Measurements from ENCODE around the gene CXorf38.

CXorf38 gene

DNA sequence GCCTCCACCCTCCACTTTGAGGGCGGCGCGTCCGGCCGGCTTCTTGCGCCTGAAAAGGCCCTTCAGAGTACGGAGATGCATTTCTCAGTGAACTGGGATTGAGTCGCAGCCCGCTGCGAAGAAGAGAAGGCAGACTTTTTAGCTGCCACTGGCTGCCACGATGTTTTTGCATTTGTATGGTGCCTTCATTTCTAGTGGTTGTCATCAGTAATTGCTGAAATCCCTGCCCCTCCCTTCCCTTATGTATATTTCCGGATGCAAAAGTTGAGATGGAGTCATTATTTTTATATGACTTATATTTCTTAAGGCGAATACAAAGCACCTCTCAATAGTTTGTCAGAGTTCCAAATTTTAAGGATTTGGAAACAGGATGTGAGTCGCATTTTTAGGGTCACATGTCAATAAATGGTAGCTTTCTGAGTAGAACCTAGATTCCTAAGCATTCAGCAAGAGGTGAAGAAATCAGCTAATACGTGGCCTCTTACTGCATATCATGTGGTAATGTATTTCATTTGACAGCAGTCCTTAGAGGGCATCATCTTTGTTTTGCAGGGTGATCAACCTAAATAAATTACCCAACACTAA lies 65.9 kb downstream of the CXorf38 start:
- no peak for DNase-seq
- H3K27ac ChIP-seq: peak overlapping the region; percentile 67
- H3K9me3 ChIP-seq (ENCODE audit: severe bottlenecking): no peaks in the 10 kb centered on the region
- H3K27me3 ChIP-seq (ENCODE audit: insufficient read depth, low read depth, severe bottlenecking): no peaks in the 10 kb centered on the region
- TF ChIP-seq, protein P1, sequence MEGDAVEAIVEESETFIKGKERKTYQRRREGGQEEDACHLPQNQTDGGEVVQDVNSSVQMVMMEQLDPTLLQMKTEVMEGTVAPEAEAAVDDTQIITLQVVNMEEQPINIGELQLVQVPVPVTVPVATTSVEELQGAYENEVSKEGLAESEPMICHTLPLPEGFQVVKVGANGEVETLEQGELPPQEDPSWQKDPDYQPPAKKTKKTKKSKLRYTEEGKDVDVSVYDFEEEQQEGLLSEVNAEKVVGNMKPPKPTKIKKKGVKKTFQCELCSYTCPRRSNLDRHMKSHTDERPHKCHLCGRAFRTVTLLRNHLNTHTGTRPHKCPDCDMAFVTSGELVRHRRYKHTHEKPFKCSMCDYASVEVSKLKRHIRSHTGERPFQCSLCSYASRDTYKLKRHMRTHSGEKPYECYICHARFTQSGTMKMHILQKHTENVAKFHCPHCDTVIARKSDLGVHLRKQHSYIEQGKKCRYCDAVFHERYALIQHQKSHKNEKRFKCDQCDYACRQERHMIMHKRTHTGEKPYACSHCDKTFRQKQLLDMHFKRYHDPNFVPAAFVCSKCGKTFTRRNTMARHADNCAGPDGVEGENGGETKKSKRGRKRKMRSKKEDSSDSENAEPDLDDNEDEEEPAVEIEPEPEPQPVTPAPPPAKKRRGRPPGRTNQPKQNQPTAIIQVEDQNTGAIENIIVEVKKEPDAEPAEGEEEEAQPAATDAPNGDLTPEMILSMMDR (IDR thresholded peaks at IDR 0.05; ENCODE audit: low read depth, low read length): no peak
- H3K4me3 ChIP-seq (ENCODE audit: low read depth, low read length): peak overlapping the region; percentile 95
- no peaks in the 10 kb centered on the region for H3K36me3 ChIP-seq

DNA sequence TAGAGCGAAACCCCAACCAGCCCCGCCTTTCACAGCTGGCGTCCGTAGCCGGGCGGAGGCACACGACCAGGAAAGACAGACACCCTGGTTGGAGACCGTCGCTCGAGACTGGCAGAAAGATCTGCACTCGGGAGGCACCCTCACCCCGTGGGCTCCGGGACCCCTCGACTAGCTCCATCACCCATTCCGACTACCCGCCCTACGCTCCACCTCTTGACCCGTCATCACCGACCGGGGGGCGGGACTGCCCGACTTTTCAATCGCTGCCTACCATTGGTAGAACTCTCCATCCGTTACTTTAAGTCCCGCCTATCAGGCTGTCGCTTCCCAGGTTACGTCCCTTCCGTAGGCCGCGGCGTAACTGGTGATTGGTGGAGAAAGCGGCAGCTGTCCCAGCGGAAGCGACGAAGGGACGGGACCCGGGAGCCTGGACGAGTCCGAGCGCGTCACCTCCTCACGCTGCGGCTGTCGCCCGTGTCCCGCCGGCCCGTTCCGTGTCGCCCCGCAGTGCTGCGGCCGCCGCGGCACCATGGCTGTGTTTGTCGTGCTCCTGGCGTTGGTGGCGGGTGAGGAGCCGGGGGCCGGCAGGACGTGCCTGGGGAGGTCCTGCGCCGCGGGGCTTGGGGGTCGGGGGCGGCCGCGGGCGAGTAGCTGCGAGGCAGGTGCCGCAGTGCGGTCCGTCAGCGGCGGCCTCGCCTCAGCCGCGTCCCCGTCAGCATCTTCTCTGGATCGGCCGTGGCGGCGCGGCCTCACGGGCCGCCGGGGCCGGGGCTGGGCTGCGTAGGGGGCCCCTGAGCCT lies 66.6 kb downstream of the CXorf38 start, which contains the start of gene ATP6AP2:
Gene ATP6AP2, plus strand, starts transcription at position 434 of the 799 bp plus-strand sequence. Its CDS starts 96 bp downstream, at position 530.
- no peaks in the 10 kb centered on the region for H3K36me3 ChIP-seq
- peak within 1 kb of the TSS; percentile 95 for H3K4me3 ChIP-seq (ENCODE audit: low read depth, low read length)
- TF ChIP-seq, protein P1 (IDR thresholded peaks at IDR 0.05; ENCODE audit: low read depth, low read length): no peak
- DNase-seq: peak; percentile 97
- no peaks in the 10 kb centered on the region for H3K9me3 ChIP-seq (ENCODE audit: severe bottlenecking)
- no peaks in the 10 kb centered on the region for H3K27me3 ChIP-seq (ENCODE audit: insufficient read depth, low read depth, severe bottlenecking)
- peak within 1 kb of the TSS; percentile 74 for H3K27ac ChIP-seq

DNA sequence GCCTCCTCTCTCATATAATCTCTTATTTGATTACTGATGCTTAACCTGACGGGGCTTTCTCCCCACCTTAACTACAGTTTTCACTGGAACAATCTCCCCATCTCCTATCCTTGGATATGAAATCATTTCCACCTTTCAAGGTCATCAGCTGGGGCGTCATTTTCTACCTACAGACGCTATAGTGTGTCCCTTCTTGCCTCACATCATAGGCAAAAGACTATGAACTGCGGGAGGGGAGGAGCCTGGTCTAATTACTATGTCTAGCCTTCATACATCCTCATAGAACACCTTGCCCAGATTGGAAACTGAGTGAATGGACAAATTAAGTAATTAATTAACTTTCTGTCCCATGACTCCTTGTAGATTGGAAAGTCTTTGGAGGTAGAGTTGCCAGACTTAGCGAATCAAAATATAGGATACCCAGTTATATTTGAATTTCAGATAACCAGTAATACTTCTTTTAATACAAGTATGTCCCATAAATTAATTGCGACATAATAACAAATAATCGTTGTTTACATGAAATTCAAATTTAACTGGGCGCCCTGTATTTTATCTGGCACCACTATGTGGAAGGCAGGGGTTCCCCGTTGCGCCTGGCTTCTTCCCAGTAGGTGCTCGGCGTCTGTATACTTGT lies 67.3 kb downstream of the CXorf38 start:
- peak overlapping the region; percentile 74 for H3K27ac ChIP-seq
- TF ChIP-seq, protein P1 (IDR thresholded peaks at IDR 0.05; ENCODE audit: low read depth, low read length): no peak
- no peak for DNase-seq

DNA sequence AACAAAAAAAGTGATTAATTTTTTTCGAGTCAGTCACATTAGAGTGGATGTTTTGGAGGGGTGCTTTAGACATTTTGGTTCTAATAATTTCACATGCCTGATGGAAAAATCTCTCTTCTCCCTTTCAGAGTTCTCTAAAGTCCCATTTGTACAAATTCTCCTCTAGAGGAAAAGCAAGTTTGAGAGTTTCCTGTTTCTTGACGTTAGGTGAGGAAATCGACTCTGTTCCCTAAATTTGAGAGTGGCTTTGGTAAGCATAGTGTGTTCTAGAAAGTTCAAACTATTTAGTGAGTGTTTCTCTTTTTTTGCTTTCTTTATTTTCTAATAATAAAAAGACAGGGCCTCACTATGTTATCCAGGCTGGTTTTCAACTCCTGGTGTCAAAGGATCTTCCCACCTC lies 68.2 kb downstream of the CXorf38 start:
- H3K27me3 ChIP-seq (ENCODE audit: insufficient read depth, low read depth, severe bottlenecking): no peaks in the 10 kb centered on the region
- no peaks in the 10 kb centered on the region for H3K9me3 ChIP-seq (ENCODE audit: severe bottlenecking)
- TF ChIP-seq, protein P1 (IDR thresholded peaks at IDR 0.05; ENCODE audit: low read depth, low read length): no peak
- no peaks in the 10 kb centered on the region for H3K36me3 ChIP-seq
- no peak overlapping the region for H3K4me3 ChIP-seq (ENCODE audit: low read depth, low read length)
- no peak for DNase-seq
- no peak overlapping the region for H3K27ac ChIP-seq

More for the DNA sequence above, 67.3 kb downstream of the CXorf38 start:
- H3K9me3 ChIP-seq (ENCODE audit: severe bottlenecking): no peaks in the 10 kb centered on the region
- H3K27me3 ChIP-seq (ENCODE audit: insufficient read depth, low read depth, severe bottlenecking): no peaks in the 10 kb centered on the region
- H3K4me3 ChIP-seq (ENCODE audit: low read depth, low read length): peak overlapping the region; percentile 95
- H3K36me3 ChIP-seq: no peaks in the 10 kb centered on the region

DNA sequence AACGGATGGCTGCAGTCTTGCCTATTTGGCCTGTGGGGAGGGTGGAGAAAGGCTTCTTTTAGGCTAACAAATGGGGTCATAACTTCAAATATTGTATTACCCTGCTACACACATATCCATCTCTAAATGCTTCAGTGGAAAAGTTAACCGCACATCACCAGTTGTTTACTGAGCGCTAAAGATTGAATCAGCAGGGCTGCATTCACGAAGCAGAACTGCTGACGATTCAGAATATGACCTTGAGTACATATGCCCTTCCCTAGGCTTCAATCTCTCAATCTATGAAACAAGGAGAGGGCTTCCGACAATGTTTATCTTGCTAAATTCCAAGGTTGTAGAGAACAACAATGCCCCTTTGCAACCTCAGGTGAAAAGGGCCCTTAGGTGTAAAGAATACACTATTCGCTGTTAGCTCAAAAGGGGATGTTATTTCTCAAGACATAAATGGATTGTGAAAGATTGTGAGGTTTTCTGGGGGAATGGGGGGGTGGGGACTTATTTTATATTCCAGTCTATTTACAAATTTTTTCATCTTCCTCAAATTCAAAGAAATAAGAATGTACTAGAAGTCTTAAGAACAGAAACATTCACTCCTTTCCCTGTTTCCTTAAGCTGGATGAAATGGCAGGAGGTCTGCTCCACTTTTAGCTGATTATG lies 69.2 kb downstream of the CXorf38 start:
- no peaks in the 10 kb centered on the region for H3K9me3 ChIP-seq (ENCODE audit: severe bottlenecking)

More for the DNA sequence above, 69.2 kb downstream of the CXorf38 start:
- no peak overlapping the region for H3K27ac ChIP-seq
- no peak for DNase-seq
- H3K36me3 ChIP-seq: no peaks in the 10 kb centered on the region
- H3K4me3 ChIP-seq (ENCODE audit: low read depth, low read length): no peak overlapping the region
- TF ChIP-seq, protein P1 (IDR thresholded peaks at IDR 0.05; ENCODE audit: low read depth, low read length): no peak
- H3K27me3 ChIP-seq (ENCODE audit: insufficient read depth, low read depth, severe bottlenecking): no peaks in the 10 kb centered on the region
